Hepatocyte (in vitro differentiated cells): ENCODE results near the gene CTTN. TPM values are rescaled to one million over a fixed set of nuclear protein-coding genes. Genes with fewer than 3 reads are reported as not detected.

ENCODE experiments used
- DNase-seq: peaks from one replicate; pipeline ENCODE4 v3.0.0-alpha.2; 2016; ENCODE audit warnings: low spot score
- H2AFZ ChIP-seq: fragments of 200-600 bp; sonication (generic); 2 replicates; pipeline ENCODE4 v1.6.0; 2016; ENCODE audit warnings: antibody characterized with exemption, mild to moderate bottlenecking
- H3K27ac ChIP-seq: fragments of 200-600 bp; sonication (generic); 2 replicates; pipeline ENCODE4 v1.5.1; 2016; ENCODE audit warnings: mild to moderate bottlenecking
- H3K27me3 ChIP-seq: fragments of 200-600 bp; sonication (generic); 2 replicates; pipeline ENCODE4 v1.6.1; 2016
- H3K36me3 ChIP-seq: fragments of 200-600 bp; sonication (generic); replicated peaks from 2 replicates; pipeline ENCODE4 v1.5.1; 2016; ENCODE audit warnings: low read depth; ENCODE audit not compliant: insufficient read depth
- H3K4me1 ChIP-seq: fragments of 200-600 bp; sonication (generic); 2 replicates; pipeline ENCODE4 v1.5.1; 2016; ENCODE audit warnings: mild to moderate bottlenecking, moderate library complexity; ENCODE audit not compliant: insufficient read depth
- H3K4me2 ChIP-seq: fragments of 200-600 bp; sonication (generic); 2 replicates; pipeline ENCODE4 v1.6.0; 2016
- H3K4me3 ChIP-seq: fragments of 200-600 bp; sonication (generic); 2 replicates; pipeline ENCODE4 v1.5.1; 2016; ENCODE audit warnings: mild to moderate bottlenecking
- H3K79me2 ChIP-seq: fragments of 200-600 bp; sonication (generic); 2 replicates; pipeline ENCODE4 v1.6.0; 2017; ENCODE audit warnings: mild to moderate bottlenecking
- H3K9me2 ChIP-seq: fragments of 200-600 bp; sonication (generic); replicated peaks from 2 replicates; pipeline ENCODE4 v1.6.0; 2017; ENCODE audit warnings: mild to moderate bottlenecking; ENCODE audit not compliant: insufficient read depth
- H3K9me3 ChIP-seq: fragments of 200-600 bp; sonication (generic); 2 replicates; pipeline ENCODE4 v1.5.1; 2016; ENCODE audit warnings: low read depth, mild to moderate bottlenecking
- H4K20me1 ChIP-seq: fragments of 200-600 bp; sonication (generic); 2 replicates; pipeline ENCODE4 v1.6.0; 2016; ENCODE audit warnings: mild to moderate bottlenecking; ENCODE audit not compliant: insufficient read depth, poor library complexity, severe bottlenecking
- CTCF ChIP-seq: fragments of 200-600 bp; sonication (generic); IDR thresholded peaks from 2 replicates; pipeline ENCODE4 v1.5.1; 2016; ENCODE audit warnings: antibody characterized with exemption, mild to moderate bottlenecking; ENCODE audit not compliant: poor library complexity
- EZH2 ChIP-seq: fragments of 200-600 bp; sonication (generic); IDR thresholded peaks from 2 replicates; pipeline ENCODE4 v1.6.1; 2016; ENCODE audit warnings: antibody characterized with exemption, mild to moderate bottlenecking, borderline replicate concordance
- EZH2phosphoT487 ChIP-seq: fragments of 200-600 bp; sonication (generic); IDR thresholded peaks from one replicate; pipeline ENCODE4 v1.6.1; 2018; ENCODE audit warnings: antibody characterized with exemption, mild to moderate bottlenecking, low read depth, moderate library complexity; ENCODE audit not compliant: unreplicated experiment, severe bottlenecking
- WGBS: methylation state at CpG from one replicate; pipeline ENCODE4 v1.1.6; 2016; ENCODE audit warnings: low lambda C conversion rate; ENCODE audit errors: missing lambda C conversion rate; 5-methylcytosine and 5-hydroxymethylcytosine counted together
- polyA plus RNA-seq: library from polyadenylated mRNA; unstranded; fragments of >200 nt; fragmentation: Nextera tagmentation; extraction: Ambion mirVana; gene quantifications from 2 replicates; pipeline ENCODE4 v1.2.1, GENCODE V29; 2016
- total RNA-seq: library from RNA; depleted of rRNA; stranded (reverse); fragments of >200 nt; gene quantifications from 2 replicates; pipeline ENCODE4 v1.2.3, GENCODE V29; 2014

The CTTN gene
- total and polyA plus RNA-seq, 2 experiments from 2014 or later, result 154 to 207 TPM

GRCh38 chr11:70368961-70369360, 29.4 kb upstream of the CTTN start:
- no peak for DNase-seq
- Histone ChIP-seq H3K4me2 (no peak overlapping the region), H3K9me2 (no peaks in the 10 kb centered on the region), H3K27me3 (no peaks in the 10 kb centered on the region), H3K4me3 (no peak overlapping the region), H3K36me3 (no peaks in the 10 kb centered on the region), H4K20me1 (no peaks in the 10 kb centered on the region), H3K79me2 (peaks cover 8% of the 10 kb centered on the region), H3K9me3 (no peaks in the 10 kb centered on the region), H3K4me1 (no peaks in the 10 kb centered on the region), H3K27ac (no peak overlapping the region), H2AFZ (no peak overlapping the region)
- 93% methylated on average over 2 of the region's 2 CpGs for WGBS
- TF ChIP-seq EZH2 (no peak), EZH2phosphoT487 (no peak), CTCF (no peak)

GRCh38 chr11:70371241-70371640, 27.1 kb upstream of the CTTN start:
- H3K9me2 ChIP-seq, result no peaks in the 10 kb centered on the region
- H3K4me3 ChIP-seq, result no peak overlapping the region
- no peaks in the 10 kb centered on the region for H3K4me1 ChIP-seq
- 67% methylated on average over 5 of the region's 5 CpGs for WGBS
- no peak for TF ChIP-seq EZH2phosphoT487
- no peak for TF ChIP-seq CTCF
- no peak for TF ChIP-seq EZH2
- H3K4me2 ChIP-seq, result no peak overlapping the region
- peaks cover 3% of the 10 kb centered on the region for H3K36me3 ChIP-seq
- no peak overlapping the region for H2AFZ ChIP-seq
- peaks cover 8% of the 10 kb centered on the region for H3K79me2 ChIP-seq
- H3K27me3 ChIP-seq, result no peaks in the 10 kb centered on the region
- no peak for DNase-seq
- no peak overlapping the region for H3K27ac ChIP-seq
- no peaks in the 10 kb centered on the region for H3K9me3 ChIP-seq
- no peaks in the 10 kb centered on the region for H4K20me1 ChIP-seq

GRCh38 chr11:70372076-70372475, 26.3 kb upstream of the CTTN start:
- Histone ChIP-seq H4K20me1 (no peaks in the 10 kb centered on the region), H3K36me3 (peaks cover 3% of the 10 kb centered on the region), H3K4me3 (no peak overlapping the region), H3K9me2 (no peaks in the 10 kb centered on the region), H3K9me3 (no peaks in the 10 kb centered on the region), H3K79me2 (peaks cover 8% of the 10 kb centered on the region), H3K4me2 (no peak overlapping the region), H2AFZ (no peak overlapping the region), H3K27me3 (no peaks in the 10 kb centered on the region), H3K27ac (no peak overlapping the region), H3K4me1 (no peaks in the 10 kb centered on the region)
- TF ChIP-seq EZH2 (no peak), CTCF (no peak), EZH2phosphoT487 (no peak)
- no peak for DNase-seq
- 99% methylated on average over 8 of the region's 8 CpGs for WGBS

- no peak overlapping the region for H2AFZ ChIP-seq
- no peak overlapping the region for H3K4me2 ChIP-seq
- DNase-seq, result no peak
- H3K4me3 ChIP-seq, result no peak overlapping the region
- H3K9me2 ChIP-seq, result no peaks in the 10 kb centered on the region
- H3K9me3 ChIP-seq, result no peaks in the 10 kb centered on the region
- H4K20me1 ChIP-seq, result no peaks in the 10 kb centered on the region
- peaks cover 3% of the 10 kb centered on the region for H3K36me3 ChIP-seq
- H3K79me2 ChIP-seq, result no peaks in the 10 kb centered on the region
- TF ChIP-seq EZH2phosphoT487 (no peak), EZH2 (no peak), CTCF (no peak)
- H3K27me3 ChIP-seq, result no peaks in the 10 kb centered on the region
- H3K27ac ChIP-seq, result no peak overlapping the region
- H3K4me1 ChIP-seq, result no peaks in the 10 kb centered on the region
- 89% methylated on average over 12 of the region's 12 CpGs for WGBS
These were observed 21.7 kb upstream of the CTTN start for GRCh38 chr11:70376621-70377020.
